ENCODE data around the gene METTL2B.
"Not testable (repeated sequence)": the region's sequence is repeated elsewhere in the genome, so short reads cannot be mapped to it uniquely, and the experiment has no call there.

METTL2B gene

DNA sequence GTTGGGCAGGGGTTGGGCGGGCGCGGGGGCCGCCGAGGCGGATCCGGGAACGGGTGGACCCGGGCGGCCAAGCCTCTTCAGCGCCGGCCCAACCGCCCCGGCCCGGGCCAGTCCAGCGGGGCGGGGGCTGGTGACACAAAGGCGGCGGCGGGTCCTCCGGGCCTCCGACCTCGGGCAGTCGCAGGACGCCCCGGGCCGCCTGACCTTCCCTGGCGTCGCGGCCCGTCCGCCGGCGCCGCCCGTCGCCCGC, 54.2 kb downstream of the METTL2B start:
- H3K4me3 ChIP-seq (replicated peaks; ENCODE audit: low read depth, low read length), result peak overlapping the region; percentile 68
- no peak for TF ChIP-seq CTCF (IDR thresholded peaks at IDR 0.05; ENCODE audit: low read length, missing control alignments)
- DNase-seq (ENCODE audit: low read depth), result no peak

DNA sequence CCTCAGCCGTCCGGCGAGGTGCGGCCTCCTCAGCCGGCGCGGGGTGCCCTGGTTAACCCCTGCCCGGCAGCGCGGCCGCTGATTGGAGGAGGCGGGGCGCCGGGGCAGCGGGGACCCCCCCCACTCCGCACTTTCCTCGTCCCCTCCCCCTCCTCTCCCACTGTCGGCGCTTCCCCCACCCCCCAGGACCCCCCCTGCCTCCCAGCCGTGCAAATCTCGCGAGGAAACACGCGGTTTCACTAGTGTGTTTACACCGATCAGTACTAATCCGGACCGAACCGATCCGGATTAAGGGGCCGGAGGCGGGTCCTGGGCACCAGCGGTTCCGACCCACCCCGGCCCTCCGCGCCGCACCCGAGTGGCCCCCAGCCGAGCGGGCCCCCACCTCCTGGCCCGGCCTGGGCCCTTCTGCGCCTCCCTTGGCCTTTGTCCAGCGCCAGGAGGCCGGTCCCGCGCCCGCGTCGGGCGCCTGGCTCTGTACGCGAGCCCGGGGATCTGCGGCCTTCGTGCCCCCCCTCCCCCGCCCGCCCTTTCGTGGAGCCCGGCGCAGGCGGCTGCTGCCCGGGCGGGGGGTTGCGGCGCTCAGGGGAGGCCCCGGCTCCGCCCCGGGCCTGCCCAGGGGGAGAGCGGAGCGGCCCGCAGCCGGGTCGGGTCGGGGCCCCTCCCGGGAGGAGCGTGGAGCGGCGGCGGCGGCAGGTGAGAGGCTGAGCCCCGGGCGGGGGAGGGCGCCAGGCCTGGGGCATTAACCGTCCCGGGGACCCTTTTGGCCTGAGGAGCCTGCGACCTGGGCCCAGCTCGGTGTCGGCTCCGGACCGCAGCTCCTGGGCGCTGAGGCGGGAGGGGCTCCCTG, 54.8 kb downstream of the METTL2B start:
- peak; percentile 82 for DNase-seq (ENCODE audit: low read depth)
- peak overlapping the region; percentile 68 for H3K4me3 ChIP-seq (replicated peaks; ENCODE audit: low read depth, low read length)

GRCh38 chr7:128531955-128532478, 55.5 kb downstream of the METTL2B start:
- H3K4me3 ChIP-seq (replicated peaks; ENCODE audit: low read depth, low read length), result peak overlapping the region; percentile 68
- DNase-seq (ENCODE audit: low read depth), result peak; percentile 13

DNA sequence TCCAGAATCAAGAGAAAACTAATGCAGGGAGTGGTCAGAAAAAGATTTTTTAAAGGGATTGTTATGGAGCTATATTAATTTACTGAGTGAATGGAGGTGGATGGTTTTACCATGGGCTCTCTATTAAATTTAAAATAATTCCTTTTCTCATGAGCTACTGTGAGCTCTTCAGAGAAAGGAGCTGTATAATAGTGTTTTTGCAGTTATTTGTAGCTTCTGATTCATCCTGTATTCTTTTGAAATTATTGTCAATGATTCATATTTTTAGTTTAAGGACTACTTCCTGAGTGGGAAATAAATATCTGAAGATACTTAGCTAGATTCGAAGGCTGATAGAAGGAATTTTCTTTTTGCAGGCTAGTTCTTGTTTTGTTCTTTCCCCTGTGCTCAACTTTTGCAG, 56.4 kb downstream of the METTL2B start:
- DNase-seq (ENCODE audit: low read depth), result not testable (repeated sequence)
- peak overlapping the region; percentile 68 for H3K4me3 ChIP-seq (replicated peaks; ENCODE audit: low read depth, low read length)

DNA sequence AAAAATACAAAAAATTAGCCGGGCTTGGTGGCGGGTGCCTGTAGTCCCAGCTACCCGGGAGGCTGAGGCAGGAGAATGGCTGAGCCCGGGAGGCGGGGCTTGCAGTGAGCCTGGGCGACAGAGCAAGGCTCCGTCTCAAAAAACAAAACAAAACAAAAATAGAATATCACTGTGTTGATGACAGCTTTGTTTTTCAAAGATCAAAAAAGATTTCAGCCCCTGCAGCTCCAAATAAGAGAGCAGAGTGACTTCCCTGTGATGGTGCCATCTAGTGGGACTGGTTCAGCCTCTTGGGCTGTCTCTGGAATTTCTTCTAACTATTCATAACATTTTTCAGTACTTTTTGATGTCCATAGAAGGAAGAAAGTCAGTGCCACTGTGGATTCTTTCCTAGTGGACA, 60.9 kb downstream of the METTL2B start:
- TF ChIP-seq CTCF (IDR thresholded peaks at IDR 0.05; ENCODE audit: low read length, missing control alignments), result peak; percentile 33
- not testable (repeated sequence) for H3K4me3 ChIP-seq (replicated peaks; ENCODE audit: low read depth, low read length)
- DNase-seq (ENCODE audit: low read depth), result peak; percentile 42

DNA sequence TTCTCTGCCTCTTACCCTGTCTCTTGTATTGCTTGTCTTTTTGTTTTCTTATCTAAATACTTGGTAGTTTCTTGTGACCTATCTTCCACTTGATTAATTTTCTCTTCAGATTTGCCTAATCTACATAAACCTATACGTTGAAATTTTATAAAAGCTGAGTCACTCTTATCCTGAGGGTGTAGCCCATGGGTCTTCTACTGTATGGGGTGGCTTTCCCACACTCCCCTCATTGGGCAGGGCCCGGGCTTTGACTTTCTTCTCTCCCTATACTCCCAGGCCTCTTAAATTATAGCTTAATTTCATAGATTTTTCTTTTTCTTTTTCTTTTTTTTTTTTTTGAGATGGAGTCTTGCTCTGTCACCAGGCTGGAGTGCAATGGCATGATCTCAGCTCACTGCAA, 66.0 kb downstream of the METTL2B start:
- DNase-seq (ENCODE audit: low read depth); H3K4me3 ChIP-seq (replicated peaks; ENCODE audit: low read depth, low read length): not testable (repeated sequence)

GRCh38 chr7:128543300-128543699, 66.8 kb downstream of the METTL2B start:
- not testable (repeated sequence) for DNase-seq (ENCODE audit: low read depth); H3K4me3 ChIP-seq (replicated peaks; ENCODE audit: low read depth, low read length)

DNA sequence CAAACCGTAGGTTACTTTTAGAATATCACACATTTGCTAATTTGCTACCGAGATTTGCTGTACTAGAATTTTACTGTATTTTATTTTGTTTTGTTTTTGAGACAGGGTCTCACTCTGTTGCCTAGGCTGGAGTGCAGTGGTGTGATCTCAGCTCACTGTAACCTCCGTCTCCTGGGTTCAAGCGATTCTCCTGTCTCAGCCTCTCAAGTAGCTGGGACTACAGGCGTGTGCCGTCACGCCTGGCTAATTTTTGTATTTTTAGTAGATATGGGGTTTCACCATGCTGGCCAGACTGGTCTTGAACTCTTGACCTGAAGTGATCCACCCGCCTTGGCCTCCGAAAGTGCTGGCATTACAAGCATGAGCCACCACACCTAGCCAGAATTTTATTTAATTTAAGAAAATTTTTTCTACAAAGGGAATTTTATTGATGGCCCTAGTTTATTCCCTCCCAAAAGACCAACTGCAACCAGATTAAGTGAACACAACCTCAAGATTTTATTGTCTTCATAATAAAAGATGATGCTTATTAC, 69.8 kb downstream of the METTL2B start:
- DNase-seq (ENCODE audit: low read depth); H3K4me3 ChIP-seq (replicated peaks; ENCODE audit: low read depth, low read length): not testable (repeated sequence)

DNA sequence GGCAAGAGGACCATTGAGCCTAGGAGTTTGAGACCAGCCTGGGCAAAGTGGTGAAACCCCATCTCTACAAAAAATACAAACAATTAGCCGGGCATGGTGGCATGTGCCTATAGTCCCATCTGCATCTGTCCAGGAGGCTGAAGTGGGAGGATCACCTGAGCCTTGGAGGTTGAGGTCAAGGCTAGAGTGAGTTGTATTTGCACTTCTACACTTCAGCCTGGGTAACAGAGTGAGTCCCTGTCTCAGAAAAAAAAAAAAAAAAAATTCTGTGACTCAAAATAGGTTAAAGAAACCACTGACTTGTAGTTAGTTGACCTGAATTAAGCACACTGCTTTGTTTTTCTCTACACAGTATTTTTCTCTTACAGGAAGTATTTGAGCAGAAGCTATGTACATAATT, 74.4 kb downstream of the METTL2B start:
- no peak for DNase-seq (ENCODE audit: low read depth)
- no peak overlapping the region for H3K4me3 ChIP-seq (replicated peaks; ENCODE audit: low read depth, low read length)
- no peak for TF ChIP-seq CTCF (IDR thresholded peaks at IDR 0.05; ENCODE audit: low read length, missing control alignments)

- not testable (repeated sequence) for DNase-seq (ENCODE audit: low read depth)
Observed at GRCh38 chr7:128554394-128554793, 77.8 kb downstream of the METTL2B start.

More at GRCh38 chr7:128554394-128554793, 77.8 kb downstream of the METTL2B start:
- H3K4me3 ChIP-seq (replicated peaks; ENCODE audit: low read depth, low read length), result not testable (repeated sequence)

Measured in fibroblast of pulmonary artery (primary cell).